B cell (primary cell): ENCODE data around the gene ZFP92. TPM values are rescaled to one million over a fixed set of nuclear protein-coding genes. Genes with fewer than 3 reads are reported as not detected.

ENCODE experiments used
- ATAC-seq: fragments of 200-7000 bp; cut with Tn5 transposase; one replicate; pipeline ENCODE4 v1.10.0; 2021; ENCODE audit warnings: low read depth, mild to moderate bottlenecking, moderate number of reproducible peaks, moderate library complexity
- CTCF ChIA-PET: fragments of 350-600 bp; sonication (Branson Sonifier 250); formaldehyde crosslinking; loops from one replicate; lab custom pipeline; 2021; ENCODE audit warnings: antibody characterized with exemption, inconsistent platforms; lab: Charles Lee
- POLR2A ChIA-PET: fragments of 350-600 bp; sonication (Branson Sonifier 250); formaldehyde crosslinking; loops from one replicate; lab custom pipeline; 2021; ENCODE audit warnings: antibody characterized with exemption; lab: Charles Lee
- DNase-seq: peaks from one replicate; pipeline ENCODE4 v3.0.0; 2013
- H2AFZ ChIP-seq: 2 replicates; pipeline ENCODE4 v1.6.1; 2012; ENCODE audit warnings: mild to moderate bottlenecking, low read depth, low read length; ENCODE audit not compliant: insufficient read depth, poor library complexity, severe bottlenecking
- H3K27ac ChIP-seq, 2 donors: 1 replicate in 1 of 2; 2 replicates in 1 of 2; pipeline ENCODE4 v1.5.1; 2012 to 2013; ENCODE audit warnings: low read length in 2 of 2, mild to moderate bottlenecking in 2 of 2, moderate library complexity in 1 of 2
- H3K27me3 ChIP-seq, 4 experiments: fragments of 200-600 bp in 1 of 4; sonication (generic) in 1 of 4; replicated peaks in 1 of 4; 1 replicate in 2 of 4; 2 replicates in 2 of 4; pipeline versions ENCODE4 v1.6.1 to v1.7.0; 2013 to 2016; ENCODE audit warnings: low read length in 3 of 4, mild to moderate bottlenecking in 2 of 4, mixed read lengths in 1 of 4, moderate library complexity in 1 of 4; ENCODE audit not compliant: insufficient read depth in 4 of 4, control insufficient read depth in 3 of 4; ENCODE audit errors: control extremely low read depth in 1 of 4
- H3K36me3 ChIP-seq, 2 experiments: replicated peaks in 1 of 2; 1 replicate in 1 of 2; 2 replicates in 1 of 2; pipeline versions ENCODE4 v1.6.1 to v1.7.1; 2013; ENCODE audit warnings: low read length in 1 of 2; ENCODE audit not compliant: insufficient read depth in 2 of 2, control insufficient read depth in 1 of 2; ENCODE audit errors: control extremely low read depth in 1 of 2, extremely low read depth in 1 of 2
- H3K4me1 ChIP-seq, 2 donors: fragments of 200-600 bp in 1 of 2; sonication (generic) in 1 of 2; 1 replicate in 1 of 2; 2 replicates in 1 of 2; pipeline versions ENCODE4 v1.5.1 to v1.6.1; 2013 to 2017; ENCODE audit warnings: low read length in 2 of 2; ENCODE audit not compliant: control insufficient read depth in 2 of 2, insufficient read depth in 2 of 2
- H3K4me2 ChIP-seq: replicated peaks from 2 replicates; pipeline ENCODE3; 2012; ENCODE audit warnings: mild to moderate bottlenecking, low read depth, low read length; ENCODE audit not compliant: poor library complexity, severe bottlenecking
- H3K4me3 ChIP-seq, 5 experiments: fragments of 200-600 bp in 1 of 5; sonication (generic) in 1 of 5; 1 replicate in 3 of 5; 2 replicates in 2 of 5; pipeline versions ENCODE4 v1.5.1 to v1.7.0; 2011 to 2016; ENCODE audit warnings: low read length in 4 of 5, mild to moderate bottlenecking in 4 of 5, low read depth in 2 of 5, control low read depth in 1 of 5, moderate library complexity in 1 of 5; ENCODE audit not compliant: insufficient read depth in 1 of 5; ENCODE audit errors: control extremely low read depth in 1 of 5, extremely low read depth in 1 of 5
- H3K79me2 ChIP-seq: fragments of 200-600 bp; sonication (generic); one replicate; pipeline ENCODE4 v1.6.0; 2016; ENCODE audit warnings: low read length; ENCODE audit not compliant: control insufficient read depth, insufficient read depth
- H3K9ac ChIP-seq: fragments of 200-600 bp; sonication (generic); 2 replicates; pipeline ENCODE4 v1.6.1; 2017; ENCODE audit warnings: mild to moderate bottlenecking, low read length, moderate library complexity
- H3K9me3 ChIP-seq, 3 donors: one replicate each; pipeline versions ENCODE4 v1.6.1 to v1.7.1; 2013; ENCODE audit warnings: low read length in 2 of 3; ENCODE audit not compliant: control insufficient read depth in 2 of 3, insufficient read depth in 1 of 3; ENCODE audit errors: control extremely low read depth in 1 of 3
- H4K20me1 ChIP-seq: 2 replicates; pipeline ENCODE4 v1.6.0; 2012; ENCODE audit warnings: mild to moderate bottlenecking, low read length; ENCODE audit not compliant: insufficient read depth, control insufficient read depth, poor library complexity, severe bottlenecking
- H3K27ac Mint-ChIP-seq: one replicate; pipeline ENCODE4 v1.8.0; 2021; ENCODE audit warnings: mixed read lengths
- H3K27me3 Mint-ChIP-seq: one replicate; pipeline ENCODE4 v1.8.0; 2021; ENCODE audit warnings: mixed read lengths
- H3K4me1 Mint-ChIP-seq: one replicate; pipeline ENCODE4 v1.8.0; 2021; ENCODE audit warnings: mixed read lengths
- H3K4me3 Mint-ChIP-seq: one replicate; pipeline ENCODE4 v1.8.0; 2021; ENCODE audit warnings: mixed read lengths
- H3K9me3 Mint-ChIP-seq: one replicate; pipeline ENCODE4 v1.8.0; 2022; ENCODE audit warnings: mixed read lengths; ENCODE audit not compliant: insufficient read depth
- CTCF ChIP-seq: fragments of 200-600 bp; IDR thresholded peaks from one replicate; pipeline ENCODE4 v1.8.0; 2022; ENCODE audit warnings: antibody characterized with exemption, mild to moderate bottlenecking
- EZH2 ChIP-seq: IDR thresholded peaks from 2 replicates; pipeline ENCODE4 v1.6.1; 2012; ENCODE audit warnings: borderline replicate concordance, low read depth, mild to moderate bottlenecking, moderate library complexity, low read length; ENCODE audit not compliant: insufficient read depth, poor library complexity, severe bottlenecking
- WGBS: methylation state at CpG from one replicate; pipeline ENCODE4 v1.1.5; 2013; ENCODE audit warnings: missing lambda C conversion rate; ENCODE audit not compliant: insufficient coverage; 5-methylcytosine and 5-hydroxymethylcytosine counted together
- intact Hi-C: fragments of 100-400 bp; cut with micrococcal nuclease; formaldehyde crosslinking; loops from one replicate; pipeline ENCODE4 v1.10.0; 2022
- polyA plus RNA-seq: library from polyadenylated mRNA; depleted of rRNA; stranded (reverse); fragments of >200 nt; gene quantifications from 2 replicates; pipeline ENCODE4 v1.2.3, GENCODE V29; 2012
- total RNA-seq, 2 donors: library from RNA; stranded (reverse); fragments of 120-200 nt in 1 of 2; gene quantifications; 1 replicate in 1 of 2; 2 replicates in 1 of 2; pipeline versions ENCODE4 v1.2.3 to v1.2.4, GENCODE V29; 2013 to 2022

Gene ZFP92
- total and polyA plus RNA-seq, 2 donors (not counting 1 experiment from before 2014, with no cell fraction given) = 0.24 to 1.6 TPM

GRCh38 chrX:153445106-153445855, 34.0 kb downstream of the ZFP92 start:
- H4K20me1 ChIP-seq = no peaks in the 10 kb centered on the region
- no peak overlapping the region for H3K27ac ChIP-seq
- CTCF ChIA-PET = no interaction called here
- WGBS = 96% methylated on average over 28 of the region's 35 CpGs
- POLR2A ChIA-PET = no interaction called here
- no peaks in the 10 kb centered on the region for H3K9me3 ChIP-seq
- no peak overlapping the region for H3K4me3 ChIP-seq
- H3K9me3 Mint-ChIP-seq = no peaks in the 10 kb centered on the region
- H2AFZ ChIP-seq = no peak overlapping the region
- DNase-seq (no peak), ATAC-seq (no peak)
- H3K4me1 ChIP-seq = no peaks in the 10 kb centered on the region
- no peaks in the 10 kb centered on the region for H3K4me1 Mint-ChIP-seq
- H3K9ac ChIP-seq = no peak overlapping the region
- TF ChIP-seq CTCF = no peak
- TF ChIP-seq EZH2 = no peak
- no peak overlapping the region for H3K4me2 ChIP-seq
- no peaks in the 10 kb centered on the region for H3K36me3 ChIP-seq
- no peaks in the 10 kb centered on the region for H3K79me2 ChIP-seq
- H3K4me3 Mint-ChIP-seq = no peak overlapping the region
- intact Hi-C loops = no loop called here
- no peak overlapping the region for H3K27ac Mint-ChIP-seq
- no peaks in the 10 kb centered on the region for H3K27me3 Mint-ChIP-seq
- H3K27me3 ChIP-seq = no peaks in the 10 kb centered on the region

- Mint-ChIP-seq H3K27ac (no peak within 1 kb of the TSS), H3K4me3 (no peak within 1 kb of the TSS), H3K27me3 (no peaks in the 10 kb centered on the region), H3K4me1 (no peaks in the 10 kb centered on the region), H3K9me3 (no peaks in the 10 kb centered on the region)
- H3K9me3 ChIP-seq = no peaks in the 10 kb centered on the region
- no peak within 1 kb of the TSS for H2AFZ ChIP-seq
- no peak within 1 kb of the TSS for H3K4me2 ChIP-seq
- 90% methylated on average over 21 of the region's 30 CpGs for WGBS
- no peaks in the 10 kb centered on the region for H4K20me1 ChIP-seq
- no peak within 1 kb of the TSS for H3K27ac ChIP-seq
- ATAC-seq = no peak
- H3K79me2 ChIP-seq = no peaks in the 10 kb centered on the region
- H3K4me3 ChIP-seq = no peak within 1 kb of the TSS
- ChIA-PET POLR2A (no interaction called here), CTCF (no interaction called here)
- H3K36me3 ChIP-seq = no peaks in the 10 kb centered on the region
- intact Hi-C loops = no loop called here
- TF ChIP-seq CTCF = no peak
- TF ChIP-seq EZH2 = no peak
- H3K4me1 ChIP-seq = no peaks in the 10 kb centered on the region
- no peak for DNase-seq
- H3K9ac ChIP-seq = no peak within 1 kb of the TSS
- H3K27me3 ChIP-seq = no peaks in the 10 kb centered on the region
Observed at GRCh38 chrX:153445856-153446635, 34.8 kb downstream of the ZFP92 start, which contains the start of gene TREX2. Gene TREX2, minus strand, starts transcription at chrX:153446056. Its CDS starts 626 bp downstream, at chrX:153445430.
